ENCODE measurements around the gene PHPT1.

The PHPT1 gene

GRCh38 chr9:136890661-136891060, 41.5 kb downstream of the PHPT1 start:
- DNase-seq: no peak

- no peak for DNase-seq
Observed at GRCh38 chr9:136896027-136896426, 46.8 kb downstream of the PHPT1 start.

- DNase-seq: no peak
Observed at GRCh38 chr9:136898483-136899100, 49.4 kb downstream of the PHPT1 start.

GRCh38 chr9:136899196-136899595, 50.0 kb downstream of the PHPT1 start:
- DNase-seq: no peak

GRCh38 chr9:136900556-136900955, 51.3 kb downstream of the PHPT1 start:
- no peak for DNase-seq

Data from inflammatory macrophage treated with lipopolysaccharide for 1 hour (primary cell).